ENCODE results near the gene ATP9A. TPM values are rescaled to one million over a fixed set of nuclear protein-coding genes. Genes with fewer than 3 reads are reported as not detected.
"Not testable (repeated sequence)": the region's sequence is repeated elsewhere in the genome, so short reads cannot be mapped to it uniquely, and the experiment has no call there.

ATP9A gene
- total RNA-seq, 1 donor from 2014 or later: 16.1 TPM

DNA sequence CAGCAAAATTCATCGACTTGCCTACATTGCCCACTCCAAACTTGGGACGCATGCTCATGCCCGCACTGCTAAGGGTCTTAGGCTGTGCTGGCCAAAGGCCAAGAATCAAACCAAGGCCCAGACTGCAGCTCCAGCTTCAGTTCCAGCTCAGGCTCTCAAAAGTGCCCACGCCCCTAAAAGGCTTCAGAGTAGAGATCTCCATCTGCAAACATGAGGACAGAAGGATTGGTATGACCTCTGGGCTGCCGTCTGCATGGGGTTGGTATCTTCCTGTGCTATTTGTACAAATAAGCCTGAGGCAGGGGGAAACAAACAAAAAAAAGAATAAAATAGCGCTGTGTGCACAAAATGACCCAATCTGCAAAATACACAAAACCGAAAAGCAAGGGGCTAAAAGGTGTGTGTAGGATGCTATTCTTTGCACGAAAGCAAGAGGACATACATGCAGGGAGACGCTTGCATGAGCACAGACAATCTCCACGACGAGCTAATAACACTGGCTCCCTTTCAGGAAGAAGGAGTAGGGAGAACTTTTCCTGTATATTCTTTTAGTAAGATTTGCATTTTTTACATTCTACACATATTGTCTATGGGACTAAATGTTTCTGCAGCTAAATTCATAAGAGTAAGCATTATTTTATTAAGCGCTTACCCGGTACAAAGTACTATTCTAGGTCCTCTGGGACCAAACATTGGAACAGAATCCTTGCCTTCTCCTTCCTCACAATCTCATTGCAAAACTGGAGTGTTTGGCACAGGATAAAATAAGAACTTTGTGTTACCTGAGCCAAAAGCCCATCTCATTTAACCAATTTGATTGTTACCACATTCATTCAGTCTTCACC, 33.1 kb downstream of the ATP9A start:
- Mint-ChIP-seq H3K36me3 (ENCODE audit: low read depth) (no peaks in the 10 kb centered on the region), H3K9me3 (no peaks in the 10 kb centered on the region), H3K27ac (no peak overlapping the region), H3K4me3 (no peak overlapping the region), H3K27me3 (no peaks in the 10 kb centered on the region), H3K4me1 (peaks cover 9% of the 10 kb centered on the region)
- DNase-seq: no peak
- intact Hi-C loops (cut with micrococcal nuclease): no loop called here

DNA sequence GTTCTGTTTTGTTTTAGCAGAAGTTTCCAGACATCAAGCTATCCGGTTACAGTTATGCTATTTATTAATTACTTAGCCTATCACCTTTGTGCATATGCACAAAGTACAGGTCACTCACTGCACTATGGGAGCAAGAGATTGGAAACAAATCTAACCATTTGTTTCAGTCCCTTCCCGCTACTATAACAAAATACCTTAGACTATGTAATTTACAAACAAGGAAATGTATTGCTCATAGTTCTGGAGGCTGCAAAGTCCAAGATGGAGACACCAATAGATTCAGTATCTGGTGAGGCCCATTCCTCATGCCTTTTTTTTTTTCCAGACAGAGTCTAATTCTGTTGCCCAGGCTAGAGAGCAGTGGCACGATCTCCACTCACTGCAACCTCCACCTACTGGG, 35.1 kb downstream of the ATP9A start:
- H3K9me3 Mint-ChIP-seq: no peaks in the 10 kb centered on the region
- no peak overlapping the region for H3K27ac Mint-ChIP-seq
- H3K4me3 Mint-ChIP-seq: no peak overlapping the region
- no peaks in the 10 kb centered on the region for H3K27me3 Mint-ChIP-seq
- peaks cover 9% of the 10 kb centered on the region for H3K4me1 Mint-ChIP-seq
- no peak for DNase-seq
- H3K36me3 Mint-ChIP-seq (ENCODE audit: low read depth): no peaks in the 10 kb centered on the region
- intact Hi-C loops (cut with micrococcal nuclease): no loop called here

DNA sequence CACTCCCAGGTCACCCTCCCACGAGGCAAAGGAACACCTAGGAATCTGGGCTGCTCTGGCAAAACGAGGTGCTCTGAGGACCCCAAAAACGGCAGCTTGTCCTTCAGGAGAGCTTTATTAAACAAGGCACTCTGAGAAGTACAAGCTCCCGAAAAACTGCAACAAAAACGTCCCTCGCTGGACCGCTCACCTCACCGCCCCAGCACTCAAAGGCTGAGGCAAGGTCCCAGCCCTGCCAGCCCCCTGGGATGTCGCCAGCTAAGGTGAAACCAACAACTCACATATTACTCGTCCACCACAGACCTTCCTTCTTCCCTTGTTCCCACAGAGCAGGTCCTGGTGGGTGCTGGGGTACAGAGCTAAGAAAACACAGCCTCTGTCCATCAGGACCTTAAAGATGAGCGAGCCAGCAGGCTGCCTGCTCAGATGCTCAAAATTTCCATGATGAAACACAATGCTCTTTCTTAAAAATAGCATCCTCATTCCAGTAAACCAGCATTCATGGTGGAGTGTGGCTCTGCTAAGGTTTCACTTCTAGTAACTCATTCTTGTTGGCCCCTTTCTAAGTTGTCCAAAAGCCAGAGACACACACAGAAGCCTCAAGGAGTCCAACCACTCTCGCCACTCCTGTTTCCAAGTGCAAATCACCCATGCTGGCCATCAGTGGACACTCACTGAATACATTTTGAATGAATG, 35.9 kb downstream of the ATP9A start:
- peak overlapping the region; percentile 79 for H3K4me3 Mint-ChIP-seq
- peak overlapping the region; percentile 97 for H3K27ac Mint-ChIP-seq
- no peaks in the 10 kb centered on the region for H3K36me3 Mint-ChIP-seq (ENCODE audit: low read depth)
- intact Hi-C loops (cut with micrococcal nuclease): loop anchor here (1.0 kb wide), 1 partner anchor 17 kb away; no protein-coding TSS in a partner anchor
- no peaks in the 10 kb centered on the region for H3K9me3 Mint-ChIP-seq
- no peaks in the 10 kb centered on the region for H3K27me3 Mint-ChIP-seq
- H3K4me1 Mint-ChIP-seq: peaks cover 9% of the 10 kb centered on the region
- DNase-seq: no peak

DNA sequence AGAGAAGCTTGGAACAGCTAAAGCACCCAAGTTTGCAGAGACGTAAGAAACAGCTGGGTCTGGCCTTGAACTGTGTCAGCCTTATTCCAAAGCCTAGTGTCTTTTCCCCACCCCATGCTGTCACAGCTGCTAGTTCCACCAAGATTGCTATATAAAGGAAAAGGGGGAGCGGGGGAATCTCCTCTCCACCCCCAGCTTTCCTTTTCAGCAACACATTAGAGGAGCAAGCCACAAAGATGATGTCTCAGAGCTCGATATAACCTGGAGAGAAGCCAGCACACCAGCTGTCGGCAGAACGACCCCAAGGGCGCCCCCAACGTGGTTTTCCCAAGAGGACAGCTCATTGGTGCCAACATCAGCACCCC, 36.5 kb downstream of the ATP9A start:
- intact Hi-C loops (cut with micrococcal nuclease): loop anchor here (1.0 kb wide), 1 partner anchor 16 kb away; no protein-coding TSS in a partner anchor
- H3K4me3 Mint-ChIP-seq: peak overlapping the region; percentile 79
- no peaks in the 10 kb centered on the region for H3K36me3 Mint-ChIP-seq (ENCODE audit: low read depth)
- peaks cover 9% of the 10 kb centered on the region for H3K4me1 Mint-ChIP-seq
- H3K27ac Mint-ChIP-seq: peak overlapping the region; percentile 97
- no peaks in the 10 kb centered on the region for H3K27me3 Mint-ChIP-seq
- no peak for DNase-seq
- no peaks in the 10 kb centered on the region for H3K9me3 Mint-ChIP-seq

DNA sequence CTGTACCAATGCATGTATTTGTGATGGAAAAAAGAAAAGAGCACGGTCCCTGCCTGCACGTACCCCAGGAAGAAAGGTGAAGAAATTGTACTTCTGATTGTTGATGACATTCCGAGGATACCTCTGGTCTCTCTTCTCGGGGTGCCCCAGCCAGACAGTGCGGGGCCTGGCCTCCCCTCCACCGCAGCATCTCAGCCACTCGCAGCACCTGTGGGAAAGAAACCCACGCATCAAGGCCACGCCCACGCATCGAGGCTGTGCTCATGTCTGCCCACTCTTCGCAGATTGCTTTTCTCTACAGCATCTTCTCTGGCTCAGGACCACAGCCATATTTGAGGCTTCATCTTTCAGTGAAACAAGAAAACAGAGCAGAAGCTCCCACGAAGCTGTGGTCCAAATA, 38.4 kb downstream of the ATP9A start:
- intact Hi-C loops (cut with micrococcal nuclease): no loop called here
- H3K27ac Mint-ChIP-seq: no peak overlapping the region
- peaks cover 9% of the 10 kb centered on the region for H3K4me1 Mint-ChIP-seq
- H3K9me3 Mint-ChIP-seq: no peaks in the 10 kb centered on the region
- no peaks in the 10 kb centered on the region for H3K36me3 Mint-ChIP-seq (ENCODE audit: low read depth)
- no peaks in the 10 kb centered on the region for H3K27me3 Mint-ChIP-seq
- DNase-seq: no peak
- H3K4me3 Mint-ChIP-seq: no peak overlapping the region

DNA sequence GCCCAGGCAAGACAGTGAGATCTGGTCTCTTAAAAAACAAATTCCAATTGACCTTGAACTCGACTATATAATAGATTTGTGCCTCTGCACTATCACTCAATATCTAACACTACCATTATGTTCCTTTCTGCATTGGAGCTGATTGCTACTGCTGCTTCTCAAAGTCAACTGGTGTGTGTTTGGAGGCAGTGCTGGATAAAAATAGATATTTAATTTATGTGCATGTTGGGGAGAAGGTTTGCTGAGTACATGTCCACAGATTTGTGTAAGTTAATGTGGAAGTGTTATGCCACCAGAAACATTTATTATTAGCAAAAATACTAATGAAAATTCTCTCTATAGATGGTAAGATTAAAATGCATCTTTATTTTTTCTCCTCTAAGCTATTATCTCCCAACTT, 39.5 kb downstream of the ATP9A start:
- DNase-seq: no peak
- H3K27ac Mint-ChIP-seq: no peak overlapping the region
- H3K36me3 Mint-ChIP-seq (ENCODE audit: low read depth): no peaks in the 10 kb centered on the region
- no peak overlapping the region for H3K4me3 Mint-ChIP-seq
- no peaks in the 10 kb centered on the region for H3K9me3 Mint-ChIP-seq
- intact Hi-C loops (cut with micrococcal nuclease): no loop called here
- H3K4me1 Mint-ChIP-seq: peaks cover 9% of the 10 kb centered on the region
- no peaks in the 10 kb centered on the region for H3K27me3 Mint-ChIP-seq

DNA sequence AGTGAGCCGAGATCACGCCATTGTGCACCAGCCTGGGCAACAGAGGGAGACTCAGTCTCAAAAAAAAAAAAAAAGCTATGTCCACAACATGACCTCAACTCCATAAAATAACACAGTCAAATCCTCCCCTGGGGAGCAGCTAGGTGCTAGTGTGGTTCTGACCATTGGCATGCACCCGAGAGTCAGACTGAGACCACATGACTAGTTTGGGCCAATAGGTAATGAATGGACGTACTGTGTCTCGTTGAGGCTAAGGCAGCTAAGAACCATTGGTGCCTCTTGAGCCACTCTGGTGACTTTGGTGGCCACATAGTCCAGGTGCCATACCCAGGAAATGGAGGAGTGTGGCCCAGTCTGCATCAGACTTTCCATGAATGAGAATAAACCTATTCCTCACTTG, 40.3 kb downstream of the ATP9A start:
- Mint-ChIP-seq H3K4me1 (peaks cover 11% of the 10 kb centered on the region), H3K36me3 (ENCODE audit: low read depth) (no peaks in the 10 kb centered on the region), H3K9me3 (no peaks in the 10 kb centered on the region), H3K27ac (no peak overlapping the region), H3K4me3 (no peak overlapping the region), H3K27me3 (no peaks in the 10 kb centered on the region)
- intact Hi-C loops (cut with micrococcal nuclease): no loop called here
- no peak for DNase-seq

DNA sequence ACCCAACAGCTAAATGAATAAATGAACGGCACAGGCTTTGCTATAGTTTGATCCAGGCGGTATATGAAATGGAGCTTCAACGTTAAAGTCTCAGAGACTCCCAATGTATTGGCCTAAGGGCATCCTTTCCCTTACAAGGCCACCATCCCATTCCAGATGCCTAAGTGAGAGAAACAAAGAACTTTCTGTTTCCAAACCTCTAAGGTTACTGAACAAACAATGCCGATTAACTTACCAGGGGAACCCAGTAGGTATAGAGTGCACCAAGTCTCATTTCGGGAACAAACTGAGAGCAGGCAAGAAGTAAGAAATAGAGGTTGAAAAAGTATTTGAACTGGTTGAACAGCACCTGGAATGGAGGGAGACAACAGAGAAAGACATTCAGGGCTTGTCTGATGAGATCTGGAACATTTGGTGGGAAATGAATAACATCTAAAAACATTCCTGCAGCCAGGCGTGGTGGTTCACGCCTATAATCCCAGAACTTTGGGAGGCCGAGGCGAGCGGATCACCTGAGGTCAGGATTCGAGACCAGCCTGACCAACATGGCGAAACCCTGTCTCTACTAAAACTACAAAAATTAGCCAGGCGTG, 42.5 kb downstream of the ATP9A start:
- intact Hi-C loops (cut with micrococcal nuclease): no loop called here
- Mint-ChIP-seq H3K9me3 (no peaks in the 10 kb centered on the region), H3K4me3 (no peak overlapping the region)

DNA sequence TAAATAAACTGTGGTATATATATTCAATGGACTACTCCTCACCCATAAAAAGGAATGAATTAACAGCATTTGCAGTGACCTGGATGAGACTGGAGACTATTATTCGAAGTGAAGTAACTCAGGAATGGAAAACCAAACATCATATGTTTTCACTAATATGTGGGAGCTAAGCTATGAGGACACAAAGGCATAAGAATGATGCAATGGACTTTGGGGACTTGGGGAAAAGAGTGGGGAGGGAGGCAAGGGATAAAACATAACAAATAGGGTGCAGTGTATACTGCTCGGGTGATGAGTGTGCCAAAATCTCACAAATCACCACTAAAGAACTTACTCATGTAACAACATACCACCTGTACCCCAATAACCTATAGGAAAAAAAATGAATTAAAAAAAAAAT, 45.2 kb downstream of the ATP9A start:
- H3K36me3 Mint-ChIP-seq (ENCODE audit: low read depth); H3K4me3 Mint-ChIP-seq; H3K27me3 Mint-ChIP-seq; H3K9me3 Mint-ChIP-seq; DNase-seq; intact Hi-C loops (cut with micrococcal nuclease): not testable (repeated sequence)
- H3K4me1 Mint-ChIP-seq: peaks cover 13% of the 10 kb centered on the region
- peak overlapping the region; percentile 2 for H3K27ac Mint-ChIP-seq

More for the DNA sequence above, 42.5 kb downstream of the ATP9A start:
- no peak overlapping the region for H3K27ac Mint-ChIP-seq
- DNase-seq: no peak
- peaks cover 12% of the 10 kb centered on the region for H3K4me1 Mint-ChIP-seq
- H3K36me3 Mint-ChIP-seq (ENCODE audit: low read depth): peaks cover under 1% of the 10 kb centered on the region
- peaks cover 7% of the 10 kb centered on the region for H3K27me3 Mint-ChIP-seq

DNA sequence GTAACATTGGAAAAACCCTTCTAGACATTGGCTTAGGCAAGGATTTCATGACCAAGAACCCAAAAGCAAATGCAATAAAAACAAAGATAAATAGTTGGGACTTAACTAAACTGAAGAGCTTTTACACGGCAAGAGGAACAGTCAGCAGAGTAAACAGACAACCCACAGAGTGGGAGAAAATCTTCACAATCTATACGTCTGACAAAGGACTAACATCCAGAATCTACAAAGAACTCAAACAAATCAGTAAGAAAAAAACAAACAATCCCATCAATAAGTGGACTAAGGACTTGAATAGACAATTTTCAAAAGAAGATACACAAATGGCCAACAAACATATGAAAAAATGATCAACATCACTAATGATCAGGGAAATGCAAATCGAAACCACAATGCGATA, 45.9 kb downstream of the ATP9A start:
- H3K9me3 Mint-ChIP-seq; DNase-seq; H3K36me3 Mint-ChIP-seq (ENCODE audit: low read depth); H3K27me3 Mint-ChIP-seq; intact Hi-C loops (cut with micrococcal nuclease); H3K4me3 Mint-ChIP-seq: not testable (repeated sequence)
- peaks cover 15% of the 10 kb centered on the region for H3K4me1 Mint-ChIP-seq
- H3K27ac Mint-ChIP-seq: peak overlapping the region; percentile 55

DNA sequence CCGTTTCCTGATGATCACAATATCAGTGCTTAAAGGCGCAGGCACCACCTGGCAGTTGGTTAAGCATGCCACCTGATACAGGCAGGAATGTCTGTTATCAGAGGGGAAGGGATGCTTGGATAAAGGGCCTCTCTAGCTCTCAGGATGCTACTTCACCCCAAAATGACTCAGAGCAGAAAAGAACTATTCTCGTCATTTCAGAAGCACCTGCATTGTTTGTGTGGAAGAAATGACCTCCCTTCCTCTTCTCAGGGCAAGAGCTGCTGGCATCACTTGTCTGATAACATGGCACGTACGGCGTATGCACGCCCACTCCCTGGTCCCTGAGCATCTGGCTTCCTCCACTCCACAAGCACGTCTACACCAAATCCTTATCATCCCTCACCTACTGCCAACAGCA, 47.3 kb downstream of the ATP9A start:
- Mint-ChIP-seq H3K4me3 (no peak overlapping the region), H3K4me1 (peaks cover 22% of the 10 kb centered on the region), H3K9me3 (no peaks in the 10 kb centered on the region), H3K27me3 (peaks cover 7% of the 10 kb centered on the region), H3K36me3 (ENCODE audit: low read depth) (peaks cover 1% of the 10 kb centered on the region), H3K27ac (peak overlapping the region; percentile 70)
- DNase-seq: no peak
- intact Hi-C loops (cut with micrococcal nuclease): no loop called here

DNA sequence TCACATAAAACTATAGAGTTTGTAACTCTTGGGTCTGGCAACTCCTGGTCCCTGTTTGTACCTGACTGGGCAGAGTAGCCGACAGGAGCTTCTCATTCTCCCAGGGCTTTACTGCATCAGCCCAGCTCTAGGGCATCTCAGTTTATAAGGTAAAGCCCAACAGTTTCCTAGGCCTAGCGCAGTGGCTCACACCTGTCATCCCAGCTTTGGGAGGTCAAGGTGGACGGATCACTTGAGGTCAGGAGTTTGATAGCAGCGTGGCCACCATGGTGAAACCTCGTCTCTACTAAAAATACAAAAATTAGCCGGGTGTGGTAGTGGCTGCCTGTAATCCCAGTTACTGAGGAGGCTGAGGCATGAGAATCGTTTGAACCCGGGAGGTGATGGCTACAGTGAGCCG, 47.8 kb downstream of the ATP9A start:
- no peak for DNase-seq
- peaks cover 1% of the 10 kb centered on the region for H3K36me3 Mint-ChIP-seq (ENCODE audit: low read depth)
- peaks cover 7% of the 10 kb centered on the region for H3K27me3 Mint-ChIP-seq
- H3K4me3 Mint-ChIP-seq: no peak overlapping the region
- peak overlapping the region; percentile 70 for H3K27ac Mint-ChIP-seq
- no peaks in the 10 kb centered on the region for H3K9me3 Mint-ChIP-seq
- intact Hi-C loops (cut with micrococcal nuclease): no loop called here
- H3K4me1 Mint-ChIP-seq: peaks cover 26% of the 10 kb centered on the region

DNA sequence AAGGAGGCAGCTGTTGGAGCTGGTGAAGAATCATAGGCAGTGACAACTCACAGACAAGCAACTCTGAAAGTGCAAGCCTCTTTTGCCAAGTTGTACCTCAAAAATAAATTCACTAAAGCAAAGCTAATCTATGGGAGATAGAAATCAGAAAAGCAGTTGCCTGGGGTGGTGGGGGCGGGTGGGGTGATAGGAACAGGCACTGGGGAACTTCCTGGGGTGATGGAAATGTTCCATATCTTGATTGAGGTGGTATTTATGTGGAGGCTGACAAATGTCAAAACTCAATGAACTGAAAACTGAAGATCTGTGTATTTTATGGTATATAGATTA, 52.4 kb downstream of the ATP9A start:
- Mint-ChIP-seq H3K4me1 (peaks cover 22% of the 10 kb centered on the region), H3K36me3 (ENCODE audit: low read depth) (peaks cover 1% of the 10 kb centered on the region), H3K9me3 (no peaks in the 10 kb centered on the region), H3K27ac (peak overlapping the region; percentile 74), H3K4me3 (peak overlapping the region; percentile 60), H3K27me3 (no peaks in the 10 kb centered on the region)
- no peak for DNase-seq
- intact Hi-C loops (cut with micrococcal nuclease): loop anchor here (1.0 to 5.0 kb wide), 8 partner anchors 16 to 654 kb away; partner anchors contain the start of gene NFATC2

Data from activated CD4-positive, alpha-beta T cell treated with anti-CD3 and anti-CD28 coated beads, Interleukin-2, amount 10 ng/mL, durations not matched to agents 24 days and 14 days (primary cell).